ENCODE results near the gene ZSCAN9.
A peak's percentile ranks its signal among the peaks of the same experiment; 100 is the strongest.

DNA sequence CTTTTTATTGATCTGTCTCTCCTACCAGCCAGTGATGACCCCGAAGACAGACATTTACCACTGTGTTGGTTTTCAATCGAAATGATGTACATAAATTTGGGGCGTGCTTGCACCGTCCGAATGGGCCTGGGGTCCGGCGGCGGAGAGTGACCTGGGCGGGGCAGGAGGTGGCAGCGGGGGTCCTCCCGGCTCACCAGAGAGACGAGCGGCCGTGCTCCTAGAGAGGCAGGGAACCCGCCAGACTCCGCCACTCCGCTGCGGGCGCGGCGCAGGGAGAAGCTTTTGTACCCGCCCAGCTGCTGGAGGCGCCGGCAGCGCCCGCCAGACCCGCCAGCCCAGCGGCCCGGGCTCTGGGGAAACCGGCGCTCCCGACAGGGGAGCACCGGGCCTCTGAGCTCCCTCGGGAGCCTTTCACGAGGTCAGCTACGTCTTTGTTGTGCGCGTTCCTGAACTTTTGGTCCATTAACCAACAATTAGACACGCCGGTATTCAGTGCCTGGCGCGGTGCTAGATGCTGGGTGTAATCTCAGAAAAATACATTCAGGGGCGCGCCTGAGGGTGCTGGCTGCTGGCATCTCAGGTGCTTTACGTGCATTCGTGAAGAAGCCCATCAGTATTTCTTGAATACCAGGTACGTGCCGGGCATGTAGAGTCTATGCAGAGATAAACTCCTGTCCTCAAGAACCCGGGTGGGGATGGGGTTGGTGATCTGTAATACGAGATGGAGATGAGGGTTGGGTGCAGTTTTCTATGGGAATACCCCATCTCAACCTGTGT, 56.4 kb downstream of the ZSCAN9 start, which contains the start of gene PGBD1:
- TF ChIP-seq, protein P1, sequence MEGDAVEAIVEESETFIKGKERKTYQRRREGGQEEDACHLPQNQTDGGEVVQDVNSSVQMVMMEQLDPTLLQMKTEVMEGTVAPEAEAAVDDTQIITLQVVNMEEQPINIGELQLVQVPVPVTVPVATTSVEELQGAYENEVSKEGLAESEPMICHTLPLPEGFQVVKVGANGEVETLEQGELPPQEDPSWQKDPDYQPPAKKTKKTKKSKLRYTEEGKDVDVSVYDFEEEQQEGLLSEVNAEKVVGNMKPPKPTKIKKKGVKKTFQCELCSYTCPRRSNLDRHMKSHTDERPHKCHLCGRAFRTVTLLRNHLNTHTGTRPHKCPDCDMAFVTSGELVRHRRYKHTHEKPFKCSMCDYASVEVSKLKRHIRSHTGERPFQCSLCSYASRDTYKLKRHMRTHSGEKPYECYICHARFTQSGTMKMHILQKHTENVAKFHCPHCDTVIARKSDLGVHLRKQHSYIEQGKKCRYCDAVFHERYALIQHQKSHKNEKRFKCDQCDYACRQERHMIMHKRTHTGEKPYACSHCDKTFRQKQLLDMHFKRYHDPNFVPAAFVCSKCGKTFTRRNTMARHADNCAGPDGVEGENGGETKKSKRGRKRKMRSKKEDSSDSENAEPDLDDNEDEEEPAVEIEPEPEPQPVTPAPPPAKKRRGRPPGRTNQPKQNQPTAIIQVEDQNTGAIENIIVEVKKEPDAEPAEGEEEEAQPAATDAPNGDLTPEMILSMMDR (IDR thresholded peaks at IDR 0.05; ENCODE audit: control extremely low read depth in 1 of 3, insufficient read depth in 1 of 3, low read depth in 1 of 3, low read length in 3 of 3): no peak
- TF ChIP-seq POLR2A (IDR thresholded peaks at IDR 0.05; ENCODE audit: control extremely low read depth in 1 of 2, low read depth in 2 of 2, low read length in 2 of 2) (peak; percentile 60 to 83), EZH2 (IDR thresholded peaks at IDR 0.05; ENCODE audit: low read depth, low read length, severe bottlenecking) (no peak), BRCA1 (IDR thresholded peaks at IDR 0.05; ENCODE audit: low read depth, low read length) (no peak), SIN3A (conservative IDR thresholded peaks at IDR 0.05 in 1 of 2, IDR thresholded peaks at IDR 0.05 in 1 of 2; ENCODE audit: low read depth in 1 of 2, low read length in 2 of 2) (peak; percentile 60 to 92; a peak in 2 of 4 replicates), RBBP5 (IDR thresholded peaks at IDR 0.05; ENCODE audit: borderline replicate concordance, low read depth, low read length) (peak; percentile 88; the same call in 1 of the 2 replicates), CREB1 (IDR thresholded peaks at IDR 0.05) (no peak; the same call in 1 of the 2 replicates)
- TF ChIP-seq, protein P2, sequence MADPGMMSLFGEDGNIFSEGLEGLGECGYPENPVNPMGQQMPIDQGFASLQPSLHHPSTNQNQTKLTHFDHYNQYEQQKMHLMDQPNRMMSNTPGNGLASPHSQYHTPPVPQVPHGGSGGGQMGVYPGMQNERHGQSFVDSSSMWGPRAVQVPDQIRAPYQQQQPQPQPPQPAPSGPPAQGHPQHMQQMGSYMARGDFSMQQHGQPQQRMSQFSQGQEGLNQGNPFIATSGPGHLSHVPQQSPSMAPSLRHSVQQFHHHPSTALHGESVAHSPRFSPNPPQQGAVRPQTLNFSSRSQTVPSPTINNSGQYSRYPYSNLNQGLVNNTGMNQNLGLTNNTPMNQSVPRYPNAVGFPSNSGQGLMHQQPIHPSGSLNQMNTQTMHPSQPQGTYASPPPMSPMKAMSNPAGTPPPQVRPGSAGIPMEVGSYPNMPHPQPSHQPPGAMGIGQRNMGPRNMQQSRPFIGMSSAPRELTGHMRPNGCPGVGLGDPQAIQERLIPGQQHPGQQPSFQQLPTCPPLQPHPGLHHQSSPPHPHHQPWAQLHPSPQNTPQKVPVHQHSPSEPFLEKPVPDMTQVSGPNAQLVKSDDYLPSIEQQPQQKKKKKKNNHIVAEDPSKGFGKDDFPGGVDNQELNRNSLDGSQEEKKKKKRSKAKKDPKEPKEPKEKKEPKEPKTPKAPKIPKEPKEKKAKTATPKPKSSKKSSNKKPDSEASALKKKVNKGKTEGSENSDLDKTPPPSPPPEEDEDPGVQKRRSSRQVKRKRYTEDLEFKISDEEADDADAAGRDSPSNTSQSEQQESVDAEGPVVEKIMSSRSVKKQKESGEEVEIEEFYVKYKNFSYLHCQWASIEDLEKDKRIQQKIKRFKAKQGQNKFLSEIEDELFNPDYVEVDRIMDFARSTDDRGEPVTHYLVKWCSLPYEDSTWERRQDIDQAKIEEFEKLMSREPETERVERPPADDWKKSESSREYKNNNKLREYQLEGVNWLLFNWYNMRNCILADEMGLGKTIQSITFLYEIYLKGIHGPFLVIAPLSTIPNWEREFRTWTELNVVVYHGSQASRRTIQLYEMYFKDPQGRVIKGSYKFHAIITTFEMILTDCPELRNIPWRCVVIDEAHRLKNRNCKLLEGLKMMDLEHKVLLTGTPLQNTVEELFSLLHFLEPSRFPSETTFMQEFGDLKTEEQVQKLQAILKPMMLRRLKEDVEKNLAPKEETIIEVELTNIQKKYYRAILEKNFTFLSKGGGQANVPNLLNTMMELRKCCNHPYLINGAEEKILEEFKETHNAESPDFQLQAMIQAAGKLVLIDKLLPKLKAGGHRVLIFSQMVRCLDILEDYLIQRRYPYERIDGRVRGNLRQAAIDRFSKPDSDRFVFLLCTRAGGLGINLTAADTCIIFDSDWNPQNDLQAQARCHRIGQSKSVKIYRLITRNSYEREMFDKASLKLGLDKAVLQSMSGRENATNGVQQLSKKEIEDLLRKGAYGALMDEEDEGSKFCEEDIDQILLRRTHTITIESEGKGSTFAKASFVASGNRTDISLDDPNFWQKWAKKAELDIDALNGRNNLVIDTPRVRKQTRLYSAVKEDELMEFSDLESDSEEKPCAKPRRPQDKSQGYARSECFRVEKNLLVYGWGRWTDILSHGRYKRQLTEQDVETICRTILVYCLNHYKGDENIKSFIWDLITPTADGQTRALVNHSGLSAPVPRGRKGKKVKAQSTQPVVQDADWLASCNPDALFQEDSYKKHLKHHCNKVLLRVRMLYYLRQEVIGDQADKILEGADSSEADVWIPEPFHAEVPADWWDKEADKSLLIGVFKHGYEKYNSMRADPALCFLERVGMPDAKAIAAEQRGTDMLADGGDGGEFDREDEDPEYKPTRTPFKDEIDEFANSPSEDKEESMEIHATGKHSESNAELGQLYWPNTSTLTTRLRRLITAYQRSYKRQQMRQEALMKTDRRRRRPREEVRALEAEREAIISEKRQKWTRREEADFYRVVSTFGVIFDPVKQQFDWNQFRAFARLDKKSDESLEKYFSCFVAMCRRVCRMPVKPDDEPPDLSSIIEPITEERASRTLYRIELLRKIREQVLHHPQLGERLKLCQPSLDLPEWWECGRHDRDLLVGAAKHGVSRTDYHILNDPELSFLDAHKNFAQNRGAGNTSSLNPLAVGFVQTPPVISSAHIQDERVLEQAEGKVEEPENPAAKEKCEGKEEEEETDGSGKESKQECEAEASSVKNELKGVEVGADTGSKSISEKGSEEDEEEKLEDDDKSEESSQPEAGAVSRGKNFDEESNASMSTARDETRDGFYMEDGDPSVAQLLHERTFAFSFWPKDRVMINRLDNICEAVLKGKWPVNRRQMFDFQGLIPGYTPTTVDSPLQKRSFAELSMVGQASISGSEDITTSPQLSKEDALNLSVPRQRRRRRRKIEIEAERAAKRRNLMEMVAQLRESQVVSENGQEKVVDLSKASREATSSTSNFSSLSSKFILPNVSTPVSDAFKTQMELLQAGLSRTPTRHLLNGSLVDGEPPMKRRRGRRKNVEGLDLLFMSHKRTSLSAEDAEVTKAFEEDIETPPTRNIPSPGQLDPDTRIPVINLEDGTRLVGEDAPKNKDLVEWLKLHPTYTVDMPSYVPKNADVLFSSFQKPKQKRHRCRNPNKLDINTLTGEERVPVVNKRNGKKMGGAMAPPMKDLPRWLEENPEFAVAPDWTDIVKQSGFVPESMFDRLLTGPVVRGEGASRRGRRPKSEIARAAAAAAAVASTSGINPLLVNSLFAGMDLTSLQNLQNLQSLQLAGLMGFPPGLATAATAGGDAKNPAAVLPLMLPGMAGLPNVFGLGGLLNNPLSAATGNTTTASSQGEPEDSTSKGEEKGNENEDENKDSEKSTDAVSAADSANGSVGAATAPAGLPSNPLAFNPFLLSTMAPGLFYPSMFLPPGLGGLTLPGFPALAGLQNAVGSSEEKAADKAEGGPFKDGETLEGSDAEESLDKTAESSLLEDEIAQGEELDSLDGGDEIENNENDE (IDR thresholded peaks at IDR 0.05; ENCODE audit: insufficient replicate concordance, low read length): no peak

All from H1 (cell line).